ENCODE results near the gene EIF5. TPM values are rescaled to one million over a fixed set of nuclear protein-coding genes. Genes with fewer than 3 reads are reported as not detected.

The EIF5 gene
- total RNA-seq: 100 to 1,000 TPM in 1 of 2 donors, 10 to 100 TPM in 1; 89.2 to 373 TPM

DNA sequence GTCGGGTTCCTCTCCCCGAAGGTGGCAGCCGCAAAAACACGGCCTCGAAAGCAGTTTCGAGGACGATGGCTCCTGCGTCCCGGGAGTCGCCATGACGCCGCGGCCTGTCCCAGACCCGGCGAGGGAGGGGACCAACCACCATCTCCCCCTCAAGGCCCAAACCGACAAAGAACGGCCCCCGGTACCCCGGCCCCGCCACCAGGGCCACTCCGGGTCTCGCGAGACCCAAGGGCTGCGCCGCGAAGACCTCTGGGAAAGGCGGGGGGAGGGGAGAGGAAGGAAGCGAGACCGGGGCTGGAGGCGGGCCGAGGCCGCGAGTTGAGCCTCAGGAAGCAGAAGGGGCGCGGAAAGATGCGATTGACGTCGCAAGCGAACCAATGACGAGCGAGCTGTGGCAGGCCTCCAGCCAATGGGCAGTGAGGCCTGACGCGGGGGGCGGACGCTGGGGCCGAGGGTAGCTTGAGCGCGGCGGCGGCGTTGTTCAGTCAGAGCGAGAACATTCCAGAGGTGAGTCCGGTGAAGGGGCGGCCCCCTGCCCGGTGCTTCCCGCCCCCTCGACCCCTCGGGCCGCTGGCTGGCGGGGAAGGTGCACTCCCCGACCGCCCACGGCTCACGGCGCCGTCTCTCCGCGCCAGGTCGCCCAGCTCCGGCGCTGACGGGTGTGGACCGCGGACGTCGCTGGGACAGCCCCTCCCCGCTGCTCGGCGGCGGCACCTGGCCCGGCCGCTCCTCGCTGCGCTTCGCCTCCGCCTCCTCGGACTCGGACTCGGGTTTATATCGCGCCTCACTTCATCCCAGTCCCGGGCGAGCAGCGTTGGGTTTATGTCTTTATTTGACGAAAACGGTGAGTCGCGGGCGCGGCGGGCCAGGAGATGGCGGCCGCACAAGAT is at the start of gene EIF5:
EIF5 (plus strand) TSS at position 484 of the 890 bp plus-strand sequence. CDS start 1,624 bp downstream, outside the sequence.
- TF ChIP-seq, protein P1, sequence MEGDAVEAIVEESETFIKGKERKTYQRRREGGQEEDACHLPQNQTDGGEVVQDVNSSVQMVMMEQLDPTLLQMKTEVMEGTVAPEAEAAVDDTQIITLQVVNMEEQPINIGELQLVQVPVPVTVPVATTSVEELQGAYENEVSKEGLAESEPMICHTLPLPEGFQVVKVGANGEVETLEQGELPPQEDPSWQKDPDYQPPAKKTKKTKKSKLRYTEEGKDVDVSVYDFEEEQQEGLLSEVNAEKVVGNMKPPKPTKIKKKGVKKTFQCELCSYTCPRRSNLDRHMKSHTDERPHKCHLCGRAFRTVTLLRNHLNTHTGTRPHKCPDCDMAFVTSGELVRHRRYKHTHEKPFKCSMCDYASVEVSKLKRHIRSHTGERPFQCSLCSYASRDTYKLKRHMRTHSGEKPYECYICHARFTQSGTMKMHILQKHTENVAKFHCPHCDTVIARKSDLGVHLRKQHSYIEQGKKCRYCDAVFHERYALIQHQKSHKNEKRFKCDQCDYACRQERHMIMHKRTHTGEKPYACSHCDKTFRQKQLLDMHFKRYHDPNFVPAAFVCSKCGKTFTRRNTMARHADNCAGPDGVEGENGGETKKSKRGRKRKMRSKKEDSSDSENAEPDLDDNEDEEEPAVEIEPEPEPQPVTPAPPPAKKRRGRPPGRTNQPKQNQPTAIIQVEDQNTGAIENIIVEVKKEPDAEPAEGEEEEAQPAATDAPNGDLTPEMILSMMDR (IDR thresholded peaks at IDR 0.05): peak; percentile 53
- Histone ChIP-seq H3K36me3 (peaks cover 34% of the 10 kb centered on the region), H3K27me3 (replicated peaks; ENCODE audit: insufficient read depth) (no peaks in the 10 kb centered on the region), H3K9me3 (no peaks in the 10 kb centered on the region), H3K27ac (peak within 1 kb of the TSS; percentile 99 to 100), H3K4me3 (peak within 1 kb of the TSS; percentile 98), H3K4me1 (ENCODE audit: control insufficient read depth in 1 of 2, low read depth in 2 of 2) (peaks cover 12 to 34% of the 10 kb centered on the region in 2 donors)
- ATAC-seq (ENCODE audit: insufficient number of reproducible peaks, low FRiP score, low read depth) (peak; percentile 97), DNase-seq (ENCODE audit: low spot score) (peak; percentile 94)

DNA sequence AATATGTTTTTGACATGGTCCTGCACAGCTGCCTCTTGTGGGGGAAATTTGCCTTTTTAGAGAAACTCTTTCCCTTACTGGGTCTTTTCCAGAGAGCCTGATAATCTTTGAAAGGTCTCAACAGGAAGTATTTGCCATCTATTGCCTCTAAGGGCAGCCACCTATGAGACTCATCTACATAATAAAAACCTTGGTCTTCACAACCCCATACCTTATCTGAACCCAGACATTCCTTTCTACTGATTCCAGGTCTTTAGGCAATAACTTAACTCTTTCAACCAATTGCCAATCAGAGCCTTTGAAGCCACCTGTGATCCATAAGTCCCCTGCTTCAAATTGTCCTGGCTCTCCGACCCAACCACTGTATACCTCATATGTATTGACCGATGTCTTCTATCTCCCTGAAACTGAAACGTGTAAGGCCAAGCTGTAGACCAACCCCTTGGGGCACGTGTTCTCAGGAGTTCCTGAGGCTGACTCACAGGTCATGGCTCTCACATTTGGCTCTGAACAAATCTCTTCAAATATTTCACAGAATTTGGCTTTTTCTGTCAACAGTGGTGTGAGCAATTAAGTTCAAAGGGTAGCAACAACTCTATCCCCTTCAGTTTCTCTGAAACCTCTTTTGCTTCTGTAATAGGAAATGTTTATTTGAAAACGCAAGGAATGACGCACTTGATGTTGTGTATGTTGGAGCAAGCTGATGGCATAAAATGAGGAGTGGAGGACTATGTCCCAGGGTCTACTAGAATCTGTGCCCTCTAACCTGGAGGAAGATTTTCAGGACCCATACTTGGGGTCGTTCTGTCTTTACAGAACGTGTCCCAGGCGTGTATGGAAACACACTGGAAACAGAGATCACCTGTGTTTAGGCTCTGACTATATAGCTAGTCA is 49.2 kb upstream of the EIF5 start:
- no peak overlapping the region for H3K27ac ChIP-seq
- H3K4me1 ChIP-seq (ENCODE audit: control insufficient read depth in 1 of 2, low read depth in 2 of 2): peaks cover 0 to under 1% of the 10 kb centered on the region in 2 donors
- H3K27me3 ChIP-seq (replicated peaks; ENCODE audit: insufficient read depth): no peaks in the 10 kb centered on the region
- H3K36me3 ChIP-seq: no peaks in the 10 kb centered on the region
- DNase-seq (ENCODE audit: low spot score) (no peak), ATAC-seq (ENCODE audit: insufficient number of reproducible peaks, low FRiP score, low read depth) (no peak)
- no peak overlapping the region for H3K4me3 ChIP-seq
- no peaks in the 10 kb centered on the region for H3K9me3 ChIP-seq
- TF ChIP-seq, protein P1 (IDR thresholded peaks at IDR 0.05): no peak

GRCh38 chr14:103286460-103286859 is 47.6 kb upstream of the EIF5 start:
- Histone ChIP-seq H3K9me3 (no peaks in the 10 kb centered on the region), H3K27ac (no peak overlapping the region), H3K36me3 (no peaks in the 10 kb centered on the region), H3K4me3 (no peak overlapping the region), H3K4me1 (ENCODE audit: control insufficient read depth in 1 of 2, low read depth in 2 of 2) (no peaks in the 10 kb centered on the region), H3K27me3 (replicated peaks; ENCODE audit: insufficient read depth) (no peaks in the 10 kb centered on the region)
- TF ChIP-seq, protein P1 (IDR thresholded peaks at IDR 0.05): no peak
- DNase-seq (ENCODE audit: low spot score) (no peak), ATAC-seq (ENCODE audit: insufficient number of reproducible peaks, low FRiP score, low read depth) (no peak)

- Histone ChIP-seq H3K27me3 (replicated peaks; ENCODE audit: insufficient read depth) (no peaks in the 10 kb centered on the region), H3K4me3 (no peak overlapping the region), H3K36me3 (no peaks in the 10 kb centered on the region), H3K27ac (no peak overlapping the region), H3K4me1 (ENCODE audit: control insufficient read depth in 1 of 2, low read depth in 2 of 2) (no peaks in the 10 kb centered on the region), H3K9me3 (no peaks in the 10 kb centered on the region)
- ATAC-seq (ENCODE audit: insufficient number of reproducible peaks, low FRiP score, low read depth) (no peak), DNase-seq (ENCODE audit: low spot score) (no peak)
- TF ChIP-seq, protein P1 (IDR thresholded peaks at IDR 0.05): no peak
Observed at GRCh38 chr14:103286968-103287850, 46.8 kb upstream of the EIF5 start.
